Omental fat pad (tissue), 4 donors: ENCODE data around the gene ALDH16A1. TPM values are rescaled to one million over a fixed set of nuclear protein-coding genes. Genes with fewer than 3 reads are reported as not detected.
A peak's percentile ranks its signal among the peaks of the same experiment; 100 is the strongest.
"Not testable (repeated sequence)": the region's sequence is repeated elsewhere in the genome, so short reads cannot be mapped to it uniquely, and the experiment has no call there.

Source experiments
- ATAC-seq: fragments of 150-250 bp; one replicate; pipeline ENCODE4 v1.9.1; 2016; ENCODE audit warnings: mild to moderate bottlenecking, moderate library complexity; ENCODE audit not compliant: low FRiP score
- DNase-seq: peaks from one replicate; pipeline ENCODE4 v3.0.0-alpha.2; 2019; ENCODE audit warnings: low spot score
- CTCF ChIP-seq, 3 donors: fragments of 450-650 bp; IDR thresholded peaks; one replicate each; pipeline ENCODE4 v1.5.1; 2016 to 2017; ENCODE audit warnings: antibody characterized with exemption in 3 of 3, mild to moderate bottlenecking in 3 of 3, moderate library complexity in 2 of 3
- total RNA-seq, 4 donors: library from RNA; depleted of rRNA; stranded (reverse); fragments of >200 nt; gene quantifications; one replicate each; pipeline ENCODE4 v1.1.0, GENCODE V29; 2016

Gene ALDH16A1
- total RNA-seq, 4 donors from 2014 or later, result 20.3 to 48.1 (median 34.6) TPM

- no peak for ATAC-seq
- no peak for DNase-seq
- no peak for TF ChIP-seq CTCF (IDR thresholded peaks at IDR 0.05)
Observed at GRCh38 chr19:49456326-49456725, 3.3 kb downstream of the ALDH16A1 start.

GRCh38 chr19:49458567-49458903, 5.5 kb downstream of the ALDH16A1 start:
- ATAC-seq, result no peak
- no peak for TF ChIP-seq CTCF (IDR thresholded peaks at IDR 0.05)

GRCh38 chr19:49459388-49459787, 6.4 kb downstream of the ALDH16A1 start:
- TF ChIP-seq CTCF (IDR thresholded peaks at IDR 0.05), result no peak
- no peak for DNase-seq
- no peak for ATAC-seq

More at GRCh38 chr19:49458567-49458903, 5.5 kb downstream of the ALDH16A1 start:
- no peak for DNase-seq

GRCh38 chr19:49461130-49461529, 8.1 kb downstream of the ALDH16A1 start:
- DNase-seq, ATAC-seq: not testable (repeated sequence)

- no peak for TF ChIP-seq CTCF (IDR thresholded peaks at IDR 0.05)
- ATAC-seq, result no peak
- no peak for DNase-seq
Observed at GRCh38 chr19:49461656-49462055, 8.6 kb downstream of the ALDH16A1 start.

- no peak for DNase-seq
- TF ChIP-seq CTCF (IDR thresholded peaks at IDR 0.05), result no peak
Observed at GRCh38 chr19:49462492-49462891, 9.5 kb downstream of the ALDH16A1 start.

GRCh38 chr19:49463960-49464740, 11.1 kb downstream of the ALDH16A1 start:
- TF ChIP-seq CTCF (IDR thresholded peaks at IDR 0.05), result no peak
- ATAC-seq, result peak; percentile 10
- no peak for DNase-seq

More at GRCh38 chr19:49462492-49462891, 9.5 kb downstream of the ALDH16A1 start:
- ATAC-seq, result no peak
